IMR-90 (cell line): ENCODE results near the gene SRSF10. TPM values are rescaled to one million over a fixed set of nuclear protein-coding genes. Genes with fewer than 3 reads are reported as not detected.

Experiments used
- ATAC-seq: fragments of 200-7000 bp; cut with Tn5 transposase; 2 replicates; pipeline ENCODE4 v1.9.1; 2020; ENCODE audit warnings: low read depth, mild to moderate bottlenecking, moderate library complexity
- BruUV-seq: library from RNA; stranded (reverse); fragments of 400-500 nt; replicated peaks from 2 replicates; lab custom pipeline; 2021; lab: Mats Ljungman, UMichigan
- CTCF ChIA-PET: fragments of 300-600 bp; formaldehyde crosslinking; extraction: SDS; loops from one replicate; lab custom pipeline; 2021; ENCODE audit warnings: antibody characterized with exemption; lab: Yijun Ruan, JAX
- POLR2A ChIA-PET: fragments of 300-600 bp; sonication (Branson Sonifier 250); formaldehyde crosslinking; loops from one replicate; lab custom pipeline; 2022; ENCODE audit warnings: antibody characterized with exemption; ENCODE audit not compliant: unreplicated experiment; lab: Charles Lee
- DNase-seq: peaks from one replicate; pipeline ENCODE4 v3.0.0; 2013
- H2AFZ ChIP-seq: replicated peaks from 2 replicates; pipeline ENCODE3; 2013; ENCODE audit warnings: low read length, mild to moderate bottlenecking; ENCODE audit not compliant: poor library complexity
- H2AK5ac ChIP-seq: 2 replicates; pipeline ENCODE4 v1.6.1; 2013; ENCODE audit warnings: low read depth, low read length, inconsistent platforms
- H2AK9ac ChIP-seq: replicated peaks from 2 replicates; pipeline ENCODE3; 2013; ENCODE audit warnings: mild to moderate bottlenecking, low read depth, low read length, moderate library complexity; ENCODE audit not compliant: poor library complexity
- H2BK120ac ChIP-seq: 2 replicates; pipeline ENCODE4 v1.6.1; 2013; ENCODE audit warnings: low read depth, low read length, inconsistent platforms
- H2BK15ac ChIP-seq: 3 replicates; pipeline ENCODE4 v1.6.1; 2013; ENCODE audit warnings: low read depth, low read length, inconsistent platforms
- H2BK20ac ChIP-seq: 2 replicates; pipeline ENCODE4 v1.6.1; 2013; ENCODE audit warnings: low read depth, mild to moderate bottlenecking, inconsistent platforms, low read length, moderate library complexity
- H2BK5ac ChIP-seq: 2 replicates; pipeline ENCODE4 v1.6.1; 2013; ENCODE audit warnings: mild to moderate bottlenecking, low read depth, low read length, inconsistent platforms; ENCODE audit not compliant: poor library complexity, severe bottlenecking
- H3K14ac ChIP-seq: replicated peaks from 2 replicates; pipeline ENCODE4 v1.6.1; 2013; ENCODE audit warnings: low read depth, low read length, inconsistent platforms
- H3K18ac ChIP-seq: 2 replicates; pipeline ENCODE4 v1.6.1; 2013; ENCODE audit warnings: low read depth, low read length, control low read depth
- H3K23ac ChIP-seq: 2 replicates; pipeline ENCODE4 v1.6.1; 2013; ENCODE audit warnings: low read depth, low read length, inconsistent platforms
- H3K27ac ChIP-seq: 2 replicates; pipeline ENCODE4 v1.5.1; 2013; ENCODE audit warnings: mild to moderate bottlenecking, control low read depth, low read length; ENCODE audit not compliant: insufficient read depth
- H3K27me3 ChIP-seq: 2 replicates; pipeline ENCODE4 v1.6.1; 2013; ENCODE audit warnings: low read length; ENCODE audit not compliant: control insufficient read depth, insufficient read depth
- H3K36me3 ChIP-seq: 2 replicates; pipeline ENCODE4 v1.6.1; 2013; ENCODE audit warnings: low read length, mixed read lengths; ENCODE audit not compliant: control insufficient read depth, insufficient read depth
- H3K4ac ChIP-seq: 2 replicates; pipeline ENCODE4 v1.6.1; 2013; ENCODE audit warnings: low read depth, low read length, inconsistent platforms
- H3K4me1 ChIP-seq: 2 replicates; pipeline ENCODE4 v1.6.1; 2013; ENCODE audit warnings: low read length, mixed read lengths; ENCODE audit not compliant: control insufficient read depth, insufficient read depth
- H3K4me2 ChIP-seq: 2 replicates; pipeline ENCODE4 v1.6.1; 2013; ENCODE audit warnings: low read depth, mild to moderate bottlenecking, control low read depth, low read length, moderate library complexity
- H3K4me3 ChIP-seq: 2 replicates; pipeline ENCODE4 v1.5.1; 2013; ENCODE audit warnings: low read depth, mild to moderate bottlenecking, control low read depth, low read length, moderate library complexity; ENCODE audit not compliant: insufficient read depth
- H3K56ac ChIP-seq: 2 replicates; pipeline ENCODE4 v1.6.1; 2013; ENCODE audit warnings: low read length, inconsistent platforms; ENCODE audit not compliant: insufficient read depth; ENCODE audit errors: extremely low read depth
- H3K79me1 ChIP-seq, 2 experiments: 2 replicates each; pipeline ENCODE4 v1.6.1; 2013; ENCODE audit warnings: low read length in 2 of 2, inconsistent platforms in 1 of 2, low read depth in 1 of 2
- H3K9ac ChIP-seq: 2 replicates; pipeline ENCODE4 v1.6.1; 2013; ENCODE audit warnings: low read depth, low read length, control low read depth
- H3K9me1 ChIP-seq: 2 replicates; pipeline ENCODE4 v1.6.1; 2013; ENCODE audit warnings: low read length, inconsistent platforms; ENCODE audit not compliant: insufficient read depth
- H3K9me3 ChIP-seq: 2 replicates; pipeline ENCODE4 v1.6.1; 2013; ENCODE audit warnings: low read length; ENCODE audit not compliant: control insufficient read depth, insufficient read depth
- H4K20me1 ChIP-seq: 2 replicates; pipeline ENCODE4 v1.6.1; 2013; ENCODE audit warnings: low read length, inconsistent platforms; ENCODE audit not compliant: insufficient read depth
- H4K5ac ChIP-seq: 2 replicates; pipeline ENCODE4 v1.6.1; 2013; ENCODE audit warnings: mild to moderate bottlenecking, low read depth, low read length, control low read depth
- H4K8ac ChIP-seq, 2 experiments: 2 replicates each; pipeline ENCODE4 v1.6.1; 2013; ENCODE audit warnings: low read depth in 2 of 2, low read length in 2 of 2, control low read depth in 1 of 2, inconsistent platforms in 1 of 2
- H4K91ac ChIP-seq: 2 replicates; pipeline ENCODE4 v1.6.1; 2013; ENCODE audit warnings: low read depth, low read length, inconsistent platforms; ENCODE audit not compliant: insufficient read depth
- CEBPB ChIP-seq: IDR thresholded peaks from 2 replicates; pipeline ENCODE4 v1.6.1; 2012; ENCODE audit warnings: low read depth, low read length, improper control_type of control experiment
- CTCF ChIP-seq: conservative IDR thresholded peaks from 2 replicates; pipeline ENCODE4 v1.5.1; 2012; ENCODE audit warnings: mild to moderate bottlenecking, low read depth, low read length, improper control_type of control experiment
- MAZ ChIP-seq: IDR thresholded peaks from 2 replicates; pipeline ENCODE4 v1.6.1; 2012; ENCODE audit warnings: low read depth, mild to moderate bottlenecking, low read length, improper control_type of control experiment, moderate library complexity, borderline replicate concordance
- POLR2A ChIP-seq: IDR thresholded peaks from 2 replicates; pipeline ENCODE4 v1.6.1; 2012; ENCODE audit warnings: mild to moderate bottlenecking, low read depth, low read length
- RAD21 ChIP-seq: IDR thresholded peaks from 2 replicates; pipeline ENCODE4 v1.6.1; 2012; ENCODE audit warnings: low read length, improper control_type of control experiment
- SMC3 ChIP-seq: fragments of 150-350 bp; IDR thresholded peaks from 2 replicates; pipeline ENCODE4 v1.6.1; 2016; ENCODE audit warnings: low read depth, mild to moderate bottlenecking, antibody characterized with exemption, low read length, moderate library complexity
- WGBS, 2 experiments: methylation state at CpG; one replicate each; pipeline versions ENCODE4 v1.1.5 to v1.1.7; 2013; ENCODE audit warnings: missing lambda C conversion rate in 2 of 2; ENCODE audit not compliant: insufficient read length in 1 of 2; ENCODE audit errors: extremely low coverage in 2 of 2; 5-methylcytosine and 5-hydroxymethylcytosine counted together
- dilution Hi-C: fragments of 300-500 bp; cut with HindIII; formaldehyde crosslinking; loops from one replicate; pipeline ENCODE4 v1.14.3; 2018; ENCODE audit warnings: low sequenced_read_pairs; ENCODE audit not compliant: unreplicated experiment
- in situ Hi-C: fragments of 300-500 bp; cut with MboI; formaldehyde crosslinking; loops from 3 replicates; pipeline ENCODE4 v1.14.3; 2019; ENCODE audit warnings: low sequenced_read_pairs, inconsistent platforms, mixed read lengths
- intact Hi-C: fragments of 100-400 bp; cut with micrococcal nuclease; formaldehyde crosslinking; loops from 2 replicates; pipeline ENCODE4 v1.10.0; 2022
- polyA plus RNA-seq, 3 experiments: library from polyadenylated mRNA; depleted of rRNA; stranded (reverse); fragments of >200 nt; gene quantifications; 2 replicates each; pipeline ENCODE4 v1.2.3, GENCODE V29; 2012; ENCODE audit warnings: low replicate concordance in 1 of 3
- total RNA-seq: library from RNA; depleted of rRNA; stranded (reverse); fragments of >200 nt; gene quantifications from 2 replicates; pipeline ENCODE4 v1.2.3, GENCODE V29; 2012

The SRSF10 gene
- total and polyA plus RNA-seq, 2 of the 4 experiments (the other 2 are of a cell fraction) = 90.1 to 110 TPM

GRCh38 chr1:23958810-23959460 is 21.2 kb downstream of the SRSF10 start:
- no TSS peak for BruUV-seq
- H3K9me3 ChIP-seq = no peaks in the 10 kb centered on the region
- H4K91ac ChIP-seq = peak overlapping the region; percentile 40
- peak overlapping the region; percentile 82 for H3K4ac ChIP-seq
- H4K5ac ChIP-seq = peak overlapping the region; percentile 0; the same call in 1 of the 2 replicates
- POLR2A ChIA-PET = no interaction called here
- H4K20me1 ChIP-seq = peaks cover 24% of the 10 kb centered on the region
- H3K18ac ChIP-seq = peak overlapping the region; percentile 31; the same call in 1 of the 2 replicates
- no peak overlapping the region for H2BK20ac ChIP-seq
- H3K9ac ChIP-seq = peak overlapping the region; percentile 61
- peak overlapping the region; percentile 84 for H2AK9ac ChIP-seq
- H3K14ac ChIP-seq = peak overlapping the region; percentile 92
- H3K56ac ChIP-seq = peak overlapping the region; percentile 89
- 0% methylated on average over 12 of the region's 30 CpGs; no CpG with 5 or more reads in 1 of the 2 experiments for WGBS, 2 experiments
- intact Hi-C loops = no loop called here
- 0 out of 4 replicates have a peak, but pooled peaks cover 0 to 5% of the 10 kb centered on the region in 2 experiments for H3K79me1 ChIP-seq
- peak overlapping the region; percentile 37; the same call in 1 of the 2 replicates for H2AK5ac ChIP-seq
- in situ Hi-C loops = no loop called here
- H3K9me1 ChIP-seq = no peaks in the 10 kb centered on the region
- H4K8ac ChIP-seq = peak overlapping the region; percentile 5 to 75
- CTCF ChIA-PET = no interaction called here
- H3K23ac ChIP-seq = peak overlapping the region; percentile 78; the same call in 1 of the 2 replicates
- H2BK15ac ChIP-seq = peak overlapping the region; percentile 43; the same call in 1 of the 3 replicates
- peaks cover 2% of the 10 kb centered on the region; the same call in 1 of the 2 replicates for H3K4me1 ChIP-seq
- H3K4me3 ChIP-seq = peak overlapping the region; percentile 51
- dilution Hi-C loops = no loop called here
- DNase-seq (peak; percentile 90), ATAC-seq (peak; percentile 69)
- peak overlapping the region; percentile 94 for H2AFZ ChIP-seq
- peak overlapping the region; percentile 33 for H2BK120ac ChIP-seq
- peaks cover 4% of the 10 kb centered on the region for H3K36me3 ChIP-seq
- H2BK5ac ChIP-seq = peak overlapping the region; percentile 95
- H3K27me3 ChIP-seq = no peaks in the 10 kb centered on the region
- peak overlapping the region; percentile 67 for H3K27ac ChIP-seq
- H3K4me2 ChIP-seq = peak overlapping the region; percentile 78
- peak; percentile 62 for TF ChIP-seq MAZ
- peak; percentile 37 for TF ChIP-seq SMC3
- TF ChIP-seq RAD21 = peak; percentile 41
- no peak for TF ChIP-seq CEBPB
- TF ChIP-seq CTCF = peak; percentile 47
- no peak for TF ChIP-seq POLR2A
